ENCODE measurements around the gene CACFD1.

CACFD1 gene

GRCh38 chr9:133467101-133467500, 7.3 kb downstream of the CACFD1 start:
- no peak for DNase-seq

- no peak for DNase-seq
Measured at GRCh38 chr9:133468374-133468773, 8.6 kb downstream of the CACFD1 start.

GRCh38 chr9:133468777-133469421, 9.1 kb downstream of the CACFD1 start:
- no peak for DNase-seq

GRCh38 chr9:133470427-133470924, 10.7 kb downstream of the CACFD1 start:
- no peak for DNase-seq

- no peak for DNase-seq
Measured at GRCh38 chr9:133470988-133471387, 11.2 kb downstream of the CACFD1 start.

GRCh38 chr9:133471551-133472276, 11.9 kb downstream of the CACFD1 start:
- DNase-seq, result no peak

GRCh38 chr9:133472277-133472645, 12.5 kb downstream of the CACFD1 start:
- no peak for DNase-seq

- no peak for DNase-seq
Measured at GRCh38 chr9:133472753-133473378, 13.1 kb downstream of the CACFD1 start.

GRCh38 chr9:133473743-133474142, 14.0 kb downstream of the CACFD1 start:
- no peak for DNase-seq

- no peak for DNase-seq
Measured at GRCh38 chr9:133474215-133474614, 14.4 kb downstream of the CACFD1 start.

GRCh38 chr9:133474853-133475252, 15.1 kb downstream of the CACFD1 start:
- no peak for DNase-seq

GRCh38 chr9:133475292-133476012, 15.7 kb downstream of the CACFD1 start:
- DNase-seq, result no peak

GRCh38 chr9:133476036-133476931, 16.5 kb downstream of the CACFD1 start:
- no peak for DNase-seq

- DNase-seq, result no peak
Measured at GRCh38 chr9:133476941-133477340, 17.2 kb downstream of the CACFD1 start.

- no peak for DNase-seq
Measured at GRCh38 chr9:133477461-133477860, 17.7 kb downstream of the CACFD1 start.

- peak; percentile 17 for DNase-seq
Measured at GRCh38 chr9:133477992-133478850, 18.4 kb downstream of the CACFD1 start.

- peak; percentile 90 for DNase-seq
Measured at GRCh38 chr9:133478851-133479711, 19.3 kb downstream of the CACFD1 start, which contains the start of gene SLC2A6. Gene SLC2A6 (minus strand): TSS chr9:133479099. CDS start chr9:133479059, 40 bp downstream.

- no peak for DNase-seq
Measured at GRCh38 chr9:133483611-133484010, 23.8 kb downstream of the CACFD1 start.

- DNase-seq, result no peak
Measured at GRCh38 chr9:133484671-133485437, 25.1 kb downstream of the CACFD1 start.
